HEK293T (cell line): ENCODE results near the gene USP22.

Source experiments
- FOXM1 ChIP-seq: fragments of 450-650 bp; IDR thresholded peaks from 2 replicates; pipeline ENCODE4 v1.6.1; 2017; ENCODE audit warnings: mild to moderate bottlenecking, borderline replicate concordance
- HDGF ChIP-seq: fragments of 450-650 bp; IDR thresholded peaks from 2 replicates; pipeline ENCODE4 v1.6.1; 2017; ENCODE audit warnings: antibody characterized with exemption, borderline replicate concordance
- LEF1 ChIP-seq: fragments of 450-650 bp; IDR thresholded peaks from 2 replicates; pipeline ENCODE4 v1.6.1; 2017; ENCODE audit warnings: mild to moderate bottlenecking, borderline replicate concordance
- PKNOX1 ChIP-seq: fragments of 450-650 bp; IDR thresholded peaks from 2 replicates; pipeline ENCODE4 v1.6.1; 2016
- SUZ12 ChIP-seq: fragments of 450-650 bp; IDR thresholded peaks from 2 replicates; pipeline ENCODE4 v1.6.1; 2016; ENCODE audit warnings: mild to moderate bottlenecking

- TF ChIP-seq HDGF: no peak
- TF ChIP-seq FOXM1: no peak
- TF ChIP-seq LEF1: no peak
- no peak for TF ChIP-seq PKNOX1
- no peak for TF ChIP-seq SUZ12
Measured at GRCh38 chr17:21036361-21036881, 6.4 kb downstream of the USP22 start.
